Stimulated activated CD8-positive, alpha-beta memory T cell treated with anti-CD3 and anti-CD28 coated beads, Interleukin-12 subunit alpha, Interleukin-12 subunit beta, amount 100 ng/mL, for 1 hour (primary cell): ENCODE data around the gene WDR81.
"Not testable (repeated sequence)": the region's sequence is repeated elsewhere in the genome, so short reads cannot be mapped to it uniquely, and the experiment has no call there.

ENCODE experiments used
- DNase-seq: peaks from one replicate; pipeline ENCODE4 v3.0.0-alpha.2; 2020; ENCODE audit warnings: low read depth

The WDR81 gene

DNA sequence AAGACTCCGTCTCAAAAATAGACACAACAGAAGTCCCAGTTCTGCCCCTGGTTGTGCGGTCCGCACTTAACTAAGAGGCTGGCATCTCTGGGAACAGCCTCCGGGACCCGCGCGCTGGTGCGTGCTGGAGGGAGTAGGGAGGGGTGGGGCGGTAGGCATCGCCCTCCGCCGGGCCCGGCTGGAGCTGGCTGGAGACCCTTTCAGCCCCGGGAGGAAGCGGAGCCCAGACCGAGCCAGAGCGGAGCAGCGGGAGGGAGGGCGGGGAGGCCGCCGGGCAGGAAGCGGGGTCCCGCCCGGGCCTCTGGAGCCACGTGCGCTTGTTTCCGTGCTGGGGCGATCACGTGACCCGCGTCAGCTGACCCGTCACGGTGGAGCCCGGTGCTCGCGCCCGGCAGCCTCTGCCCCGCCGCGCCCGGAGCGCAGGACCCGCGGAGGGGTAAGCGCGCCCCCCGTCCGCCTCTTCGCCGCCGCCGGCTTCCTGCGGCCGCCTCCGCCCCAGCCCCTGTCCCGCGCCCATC lies at the start of gene WDR81:
Gene WDR81 (plus strand): TSS at position 354 of the 518 bp plus-strand sequence. CDS start 256 bp downstream, outside the sequence.
- DNase-seq, result peak; percentile 80

DNA sequence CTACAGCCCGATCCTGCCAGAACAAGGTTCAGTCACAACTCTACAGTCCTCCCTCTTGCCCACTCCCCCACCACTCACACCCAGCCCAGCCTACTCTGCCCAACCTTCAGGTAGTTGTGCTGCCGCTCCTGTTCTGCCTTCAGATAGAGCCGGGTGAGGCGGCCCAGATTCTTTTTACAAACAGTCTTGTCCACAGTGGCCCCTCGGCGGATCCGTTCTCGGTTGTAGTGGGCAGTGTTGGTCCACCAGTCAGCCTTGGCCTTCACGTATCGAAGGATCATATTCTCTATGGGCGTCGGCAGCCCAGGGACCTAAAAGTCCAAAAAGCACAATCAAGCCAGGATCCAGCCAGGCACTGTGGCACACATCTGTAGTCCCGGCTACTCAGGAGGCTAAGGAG lies 48.1 kb upstream of the WDR81 start:
- no peak for DNase-seq

DNA sequence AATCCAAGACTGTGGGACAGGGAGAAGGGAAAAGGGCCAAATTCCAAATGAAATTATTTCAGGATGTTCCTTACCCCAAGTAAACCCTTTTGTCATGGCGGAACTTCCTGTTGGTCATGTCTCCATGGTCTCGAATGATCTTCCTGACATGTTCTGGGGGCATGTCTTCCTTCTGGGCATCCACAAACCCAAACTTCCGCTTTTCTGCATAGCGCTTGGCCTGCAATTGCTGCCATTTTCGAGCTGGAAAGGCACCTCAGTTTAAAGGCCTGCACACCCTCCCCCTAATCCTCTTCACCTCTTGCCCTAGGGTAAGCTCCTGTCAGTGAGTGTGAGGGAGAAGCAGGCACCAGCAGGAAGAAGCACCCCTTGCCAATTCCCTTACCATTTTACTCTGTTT lies 41.0 kb upstream of the WDR81 start:
- no peak for DNase-seq

GRCh38 chr17:1684378-1685189 lies 39.9 kb upstream of the WDR81 start, which contains the start of gene PRPF8:
Gene PRPF8, minus strand, starts transcription at chr17:1684867. Its CDS starts 296 bp downstream, at chr17:1684571.
- DNase-seq, result peak; percentile 97

GRCh38 chr17:1686086-1686485 lies 38.4 kb upstream of the WDR81 start:
- DNase-seq, result no peak

DNA sequence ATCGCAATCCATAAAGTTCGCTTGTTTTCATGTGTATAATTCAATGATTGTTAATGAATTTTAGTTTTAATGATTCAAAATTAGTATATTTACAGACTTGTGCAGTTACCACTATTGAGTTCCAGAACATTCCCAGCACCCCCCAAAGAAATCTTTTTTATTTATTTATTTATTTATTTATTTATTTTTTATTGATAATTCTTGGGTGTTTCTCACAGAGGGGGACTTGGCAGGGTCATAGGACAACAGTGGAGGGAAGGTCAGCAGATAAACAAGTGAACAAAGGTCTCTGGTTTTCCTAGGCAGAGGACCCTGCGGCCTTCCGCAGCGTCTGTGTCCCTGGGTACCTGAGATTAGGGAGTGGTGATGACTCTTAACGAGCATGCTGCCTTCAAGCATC lies 36.1 kb upstream of the WDR81 start:
- DNase-seq, result not testable (repeated sequence)

DNA sequence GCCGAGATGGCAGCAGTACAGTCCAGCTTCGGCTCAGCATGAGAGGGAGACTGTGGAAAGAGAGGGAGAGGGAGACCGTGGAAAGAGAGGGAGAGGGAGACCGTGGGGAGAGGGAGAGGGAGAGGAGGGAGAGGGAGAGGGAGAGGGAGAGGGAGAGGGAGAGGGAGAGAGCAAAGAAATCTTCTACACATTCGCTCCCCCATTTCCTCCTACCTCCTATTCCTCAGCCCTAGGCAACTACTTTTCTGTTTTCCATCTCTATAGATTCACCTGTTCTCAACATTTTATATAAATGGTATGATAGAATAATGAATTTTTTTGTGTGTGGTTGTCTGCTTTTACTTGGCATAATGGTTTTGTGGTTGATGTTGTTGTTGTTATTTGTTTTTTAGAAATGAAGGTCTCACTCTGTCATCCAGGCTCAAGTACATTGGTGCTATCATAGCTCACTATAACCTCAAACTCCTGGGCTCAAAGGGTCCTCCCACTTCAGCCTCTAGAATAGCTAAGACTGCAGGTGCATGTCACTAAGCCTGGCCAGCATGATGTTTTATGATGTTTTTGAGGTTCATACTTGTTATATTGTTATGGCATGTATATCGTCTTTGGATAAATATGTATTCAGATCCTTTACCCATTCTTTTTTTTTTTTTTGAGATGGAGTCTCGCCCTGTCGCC lies 33.8 kb upstream of the WDR81 start:
- no peak for DNase-seq

DNA sequence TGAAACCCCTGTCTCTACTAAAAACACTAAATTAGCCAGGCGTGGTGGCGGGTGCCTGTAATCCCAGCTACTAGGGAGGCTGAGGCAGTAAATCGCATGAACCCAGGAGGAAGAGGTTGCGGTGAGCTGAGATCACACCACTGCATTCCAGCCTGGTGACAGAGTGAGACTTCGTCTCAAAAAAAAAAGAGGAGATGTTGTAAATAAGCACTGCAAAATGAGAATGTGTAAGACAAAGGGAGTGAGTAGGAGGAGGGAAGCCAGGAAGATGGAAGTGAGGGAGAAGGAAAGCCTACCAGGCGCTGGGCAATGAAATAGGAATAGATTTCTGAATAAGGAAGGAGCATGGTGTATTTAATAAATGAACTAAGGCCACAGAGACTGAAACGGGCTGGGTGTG lies 31.2 kb upstream of the WDR81 start:
- DNase-seq, result no peak

DNA sequence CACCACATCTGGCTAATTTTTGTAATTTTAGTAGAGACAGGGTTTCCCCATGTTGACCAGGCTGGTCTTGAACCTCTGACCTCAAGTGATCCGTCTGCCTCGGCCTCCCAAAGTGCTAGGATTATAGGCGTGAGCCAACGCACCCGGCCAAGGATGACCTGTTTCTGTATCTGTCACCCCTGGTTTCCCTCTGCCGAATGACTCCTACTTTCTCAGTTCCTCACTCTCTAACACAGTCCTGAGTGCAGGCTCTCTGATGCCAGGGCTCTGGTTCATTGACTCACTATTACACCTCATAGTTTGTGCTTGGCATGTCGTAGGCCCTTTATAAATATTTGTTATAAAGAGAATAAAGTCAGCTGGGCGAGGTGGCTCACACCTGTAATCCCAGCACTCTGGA lies 29.1 kb upstream of the WDR81 start:
- DNase-seq, result no peak

DNA sequence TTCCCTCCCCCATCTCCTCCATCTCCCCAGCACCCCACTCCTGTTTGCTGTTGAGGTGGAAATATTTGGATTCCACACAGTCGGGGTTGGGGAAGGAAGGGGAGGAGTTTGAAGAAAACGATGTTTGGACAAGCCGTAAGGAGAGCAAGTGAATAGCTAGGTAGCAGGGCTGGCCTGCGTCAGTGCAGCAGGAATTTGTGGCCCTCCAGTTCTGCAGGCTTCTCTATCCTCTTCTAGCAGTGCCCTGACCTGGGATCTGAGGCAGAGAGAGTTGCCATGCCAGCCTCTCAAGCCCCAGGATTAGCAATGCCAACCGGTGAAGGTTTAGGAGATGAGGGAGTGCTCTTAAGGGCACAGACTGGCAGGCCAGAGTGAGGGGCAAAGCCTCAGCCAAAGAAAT lies 26.8 kb upstream of the WDR81 start:
- no peak for DNase-seq

GRCh38 chr17:1699891-1700290 lies 24.6 kb upstream of the WDR81 start:
- DNase-seq, result not testable (repeated sequence)

DNA sequence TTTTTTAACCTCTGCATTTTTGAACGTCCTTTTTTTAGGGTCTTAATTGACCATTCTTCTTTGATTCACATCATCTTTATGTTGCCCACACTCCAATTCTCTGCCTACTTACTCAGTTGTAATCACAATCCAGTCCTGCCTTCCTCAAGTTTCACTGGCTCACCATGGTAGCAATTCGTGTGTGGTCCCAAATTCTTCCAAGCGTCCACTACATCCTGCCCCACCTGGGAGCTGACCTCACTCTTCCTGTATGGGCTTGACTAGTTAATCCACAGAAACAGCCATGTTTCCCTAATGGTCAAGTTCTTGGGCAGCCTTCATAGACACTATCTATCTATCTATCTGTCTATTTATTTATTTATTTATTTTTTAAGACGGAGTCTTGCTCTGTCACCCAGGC lies 21.4 kb upstream of the WDR81 start:
- DNase-seq, result no peak

DNA sequence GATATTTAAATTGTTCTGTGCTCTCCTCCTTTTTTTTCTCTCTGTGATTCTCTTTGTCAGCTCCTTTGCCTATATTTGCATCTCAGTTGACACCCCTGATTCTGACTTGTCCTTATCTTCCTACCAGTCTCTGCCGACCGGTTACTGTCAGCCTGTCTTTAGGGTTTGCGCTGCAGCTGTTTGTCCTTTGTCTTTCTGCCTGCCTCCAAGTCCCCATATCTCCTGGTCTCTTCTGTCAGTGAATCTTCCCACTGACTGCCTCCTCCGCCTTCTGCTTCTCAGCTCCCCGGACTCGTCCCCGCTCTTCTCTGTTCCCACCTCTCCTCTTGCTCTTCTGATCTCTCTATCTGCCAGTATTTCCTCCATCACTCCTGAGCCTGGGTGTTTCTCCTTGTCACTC lies 19.5 kb upstream of the WDR81 start:
- no peak for DNase-seq

DNA sequence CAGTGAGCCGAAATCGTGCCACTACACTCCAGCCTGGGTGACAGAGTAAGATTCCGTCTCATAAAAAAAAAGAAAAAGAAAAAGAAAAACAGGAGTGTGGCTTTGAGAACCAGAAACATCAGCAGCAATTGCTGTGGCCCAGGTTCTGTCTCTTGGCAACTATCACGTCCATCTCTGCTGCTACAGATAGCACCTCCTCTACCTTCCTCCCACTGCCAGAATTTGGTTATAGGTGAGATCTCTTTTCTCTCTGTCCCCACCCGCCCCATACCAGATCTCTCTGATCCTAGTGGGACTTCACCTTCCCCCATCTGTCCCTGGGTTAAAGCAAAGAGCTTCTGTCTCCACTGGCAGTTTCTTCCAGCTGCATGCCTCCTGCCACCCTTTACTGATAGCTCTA lies 17.4 kb upstream of the WDR81 start:
- DNase-seq, result no peak

DNA sequence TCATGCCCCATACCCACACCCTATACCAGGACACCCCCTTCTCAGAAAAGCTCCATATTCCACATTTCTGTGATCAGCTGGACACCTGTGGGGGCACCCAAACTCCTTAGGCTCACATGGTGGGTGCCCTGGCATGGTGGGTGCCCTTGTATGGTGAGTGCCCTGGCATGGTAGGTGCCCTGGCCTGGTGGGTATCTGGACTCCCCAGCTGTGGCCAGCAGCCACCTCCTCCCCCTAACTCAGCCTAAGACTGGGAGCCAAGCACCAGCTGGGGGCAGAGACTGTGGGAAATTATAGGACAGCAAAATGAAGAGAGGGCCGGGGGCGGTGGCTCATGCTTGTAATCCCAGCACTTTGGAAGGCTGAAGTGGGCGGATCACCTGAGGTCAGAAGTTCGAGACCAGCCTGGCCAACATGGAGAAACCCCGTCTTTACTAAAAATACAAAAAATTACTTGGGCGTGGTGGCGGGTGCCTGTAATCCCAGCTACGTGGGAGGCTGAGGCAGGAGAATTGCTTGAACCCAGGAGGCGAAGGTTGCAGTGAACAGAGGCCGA lies 15.6 kb upstream of the WDR81 start:
- not testable (repeated sequence) for DNase-seq

DNA sequence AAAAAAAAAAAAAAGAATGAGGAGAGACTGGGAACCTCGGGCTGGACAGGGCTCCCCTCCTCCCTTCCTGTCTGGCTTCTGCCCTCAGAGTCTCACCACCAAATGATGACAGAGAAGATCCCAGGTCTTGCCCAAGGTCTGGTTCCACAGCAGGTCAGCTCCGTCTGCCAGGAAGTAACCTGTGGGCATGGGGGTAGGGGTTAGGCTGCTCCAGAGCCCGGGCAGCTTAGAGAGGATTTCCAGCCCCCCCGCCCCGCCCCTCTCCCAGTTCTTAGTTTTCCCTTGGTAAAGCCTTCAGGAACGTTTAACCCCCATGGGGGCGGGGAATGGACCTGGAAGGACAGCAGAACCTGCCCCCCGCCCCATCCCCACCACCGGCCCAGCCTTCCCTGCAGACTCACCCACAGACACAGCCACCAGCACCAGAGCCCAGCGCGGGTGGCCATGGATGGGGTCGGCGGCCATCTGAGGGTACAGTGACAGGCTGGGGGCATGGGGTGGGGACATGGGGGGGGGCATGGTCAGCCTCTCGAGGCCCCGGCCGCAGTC lies 15.0 kb upstream of the WDR81 start:
- DNase-seq, result no peak

- no peak for DNase-seq
These were observed 14.3 kb upstream of the WDR81 start, which contains the start of gene TLCD2 for GRCh38 chr17:1709971-1710806. Gene TLCD2, minus strand, starts transcription at chr17:1710377. Its CDS starts 135 bp downstream, at chr17:1710242.

GRCh38 chr17:1710807-1711553 lies 13.5 kb upstream of the WDR81 start:
- no peak for DNase-seq

DNA sequence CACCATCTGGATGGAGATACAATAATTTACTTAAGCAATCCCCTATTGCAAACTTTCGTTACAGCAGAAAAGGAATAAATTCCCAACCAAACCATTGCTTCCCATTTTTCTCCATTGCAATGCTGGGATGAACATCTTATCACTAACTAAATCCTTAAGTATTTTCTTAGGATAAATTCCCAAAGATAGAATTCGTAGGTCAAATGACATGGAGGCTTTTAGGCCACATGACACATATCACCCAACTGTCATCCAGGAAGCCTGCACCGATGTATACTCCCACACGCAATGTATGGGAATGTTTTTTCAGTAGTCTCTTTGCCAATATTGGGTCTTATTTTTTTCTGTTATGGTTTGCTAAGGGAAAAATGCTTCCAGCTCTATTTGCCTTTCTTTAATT lies 12.7 kb upstream of the WDR81 start:
- DNase-seq, result no peak

- DNase-seq, result no peak
These were observed 12.2 kb upstream of the WDR81 start for GRCh38 chr17:1712271-1712670.
